HG02610 (cell line): ENCODE results near the gene ARPC4.
"Not testable (repeated sequence)": the region's sequence is repeated elsewhere in the genome, so short reads cannot be mapped to it uniquely, and the experiment has no call there.

Experiments
- ATAC-seq: cut with Tn5 transposase; IDR thresholded peaks from one replicate; pipeline ENCODE4 v1.9.1; 2021; ENCODE audit warnings: mild to moderate bottlenecking, moderate library complexity; ENCODE audit not compliant: unreplicated experiment

Gene ARPC4

DNA sequence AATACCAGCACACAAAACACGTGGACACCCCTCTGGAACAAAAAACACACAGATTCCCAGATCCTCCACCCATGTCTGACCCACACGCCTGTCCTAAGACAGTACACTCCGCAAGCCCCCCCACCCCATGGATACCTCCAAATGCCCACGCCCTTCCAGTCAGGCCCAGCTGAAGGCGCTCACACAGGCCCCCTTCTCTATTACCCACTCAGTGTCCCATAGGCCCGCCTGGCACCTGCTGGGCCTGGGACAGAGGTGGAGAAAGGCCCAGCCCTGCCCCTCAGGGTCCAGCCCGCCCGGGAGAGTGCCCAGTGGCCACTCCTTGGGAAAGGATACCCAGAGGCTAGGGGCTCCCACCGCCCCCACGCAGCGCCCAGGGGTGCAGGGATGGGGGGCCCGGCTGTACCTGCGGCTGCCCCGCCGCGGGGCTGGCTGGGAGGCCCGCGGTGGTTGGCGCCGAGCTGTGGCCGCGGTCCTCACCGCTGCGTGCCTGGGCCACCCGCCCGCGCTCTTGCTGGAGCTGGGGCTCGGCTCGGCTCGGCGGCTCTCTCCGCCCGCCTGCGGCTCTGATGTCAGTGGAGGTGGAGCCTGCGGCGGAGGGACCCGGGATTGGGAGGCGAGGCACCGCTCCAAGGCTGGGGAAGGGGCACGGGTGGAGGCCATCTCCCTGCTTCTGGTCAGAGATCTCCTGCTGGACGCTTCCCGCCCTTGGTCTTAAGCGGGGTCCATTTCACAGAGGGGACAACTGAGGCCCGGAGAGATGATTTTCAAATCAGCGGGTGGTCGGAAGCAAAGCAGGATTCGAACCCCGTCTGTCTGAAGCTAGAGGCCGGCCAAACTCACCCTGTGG is 23.2 kb upstream of the ARPC4 start, which contains the start of gene CAMK1:
Gene CAMK1 (minus strand): TSS at position 522 of the 850 bp plus-strand sequence. CDS start 2,198 bp downstream, outside the sequence.
- peak; percentile 71 for ATAC-seq

DNA sequence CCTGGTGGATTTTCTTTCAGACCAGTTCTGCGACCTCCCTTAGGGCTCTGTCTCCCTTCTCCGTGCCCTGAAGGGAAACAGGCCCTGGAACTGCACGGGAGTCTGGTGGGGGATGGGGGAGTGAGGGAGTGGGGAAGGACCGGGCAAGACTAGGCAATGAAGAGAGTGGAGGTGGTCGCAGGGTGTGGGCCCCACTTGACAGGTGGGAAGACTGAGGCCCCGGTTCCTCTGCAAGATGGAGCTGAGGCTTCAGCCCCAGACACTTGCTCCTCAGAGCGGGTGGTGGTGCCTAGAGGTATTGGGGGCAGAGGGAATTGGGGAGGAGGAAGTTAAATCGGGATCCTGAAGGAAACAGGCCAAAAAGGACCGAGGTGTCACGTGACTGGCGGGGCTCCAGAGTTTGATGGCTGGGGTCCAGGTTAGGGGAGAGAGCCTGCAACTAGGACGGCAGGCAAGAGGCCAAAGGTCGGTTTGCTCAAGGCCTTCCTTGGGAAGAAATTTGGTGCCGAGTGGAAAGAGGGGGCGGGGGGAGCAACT is 22.5 kb upstream of the ARPC4 start:
- no peak for ATAC-seq

DNA sequence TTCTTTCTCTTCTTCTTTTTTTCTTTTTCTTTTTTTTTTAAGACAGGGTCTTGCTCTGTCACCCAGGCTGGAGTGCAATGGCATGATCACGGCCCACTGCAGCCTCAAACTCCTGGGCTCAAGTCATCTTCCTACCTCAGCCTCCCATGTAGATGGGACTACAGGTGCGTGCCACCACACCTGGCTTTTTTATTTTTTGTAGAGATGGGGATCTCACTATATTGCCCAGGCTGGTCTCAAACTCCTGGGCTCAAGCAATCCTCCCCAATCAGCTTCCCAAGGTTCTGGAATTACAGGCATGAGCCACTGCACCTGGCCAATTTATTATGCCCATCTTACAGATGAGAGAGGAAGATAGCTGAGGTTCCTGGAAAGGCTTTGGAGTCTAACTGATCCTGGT is 21.9 kb upstream of the ARPC4 start:
- not testable (repeated sequence) for ATAC-seq

DNA sequence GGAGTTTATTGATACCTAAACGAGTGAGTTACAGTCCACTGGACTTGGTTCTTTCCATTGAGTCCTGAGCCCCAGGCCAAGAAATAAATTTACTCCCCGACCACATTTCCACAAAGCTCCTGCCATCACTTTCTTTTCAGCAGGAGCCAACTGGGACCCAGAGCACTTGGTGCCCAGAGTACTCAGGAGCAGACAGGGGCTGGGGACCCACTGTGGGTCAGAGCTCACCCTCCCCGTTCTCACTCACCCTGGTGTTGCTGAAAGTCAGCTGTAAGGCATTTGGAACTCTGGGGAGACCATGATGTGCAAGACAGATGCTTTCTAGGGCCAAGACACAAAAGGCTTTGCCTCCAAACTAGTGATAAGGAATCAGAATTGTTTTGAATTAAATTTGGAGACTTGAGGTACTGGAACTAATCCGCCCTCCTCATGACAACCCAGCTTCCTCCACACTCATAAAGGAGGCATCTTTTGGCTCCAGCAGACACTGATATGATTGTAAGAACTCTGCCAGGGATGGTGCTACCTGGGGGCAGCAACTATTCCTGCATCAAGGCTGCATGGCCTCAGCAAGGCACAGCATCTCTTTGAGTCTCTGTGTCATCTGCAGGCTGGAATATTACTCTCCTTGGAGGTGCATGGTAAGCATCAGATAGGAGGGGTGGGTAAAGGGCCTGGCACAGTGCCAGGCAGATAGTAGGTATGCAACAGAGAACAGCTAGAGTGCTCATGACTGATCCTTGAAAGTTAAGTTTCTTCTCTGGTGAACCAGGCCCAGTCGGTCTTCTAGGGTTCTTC is 15.8 kb upstream of the ARPC4 start:
- ATAC-seq: no peak

DNA sequence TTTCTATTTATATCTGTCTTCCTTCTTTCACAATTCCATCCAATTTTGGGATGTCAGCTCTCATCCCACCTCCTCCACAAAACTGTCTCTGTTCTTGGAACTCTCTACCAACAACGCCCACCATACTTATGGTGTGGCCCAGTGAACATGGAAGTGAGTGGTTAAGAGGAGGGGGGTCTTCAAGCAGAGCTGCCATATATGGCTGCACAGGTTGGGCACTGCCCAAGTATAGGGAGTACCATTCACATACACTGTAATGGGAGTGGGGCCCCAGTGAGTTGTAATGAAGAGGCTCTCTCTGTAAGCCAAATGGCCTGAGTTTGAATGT is 15.2 kb upstream of the ARPC4 start:
- no peak for ATAC-seq

DNA sequence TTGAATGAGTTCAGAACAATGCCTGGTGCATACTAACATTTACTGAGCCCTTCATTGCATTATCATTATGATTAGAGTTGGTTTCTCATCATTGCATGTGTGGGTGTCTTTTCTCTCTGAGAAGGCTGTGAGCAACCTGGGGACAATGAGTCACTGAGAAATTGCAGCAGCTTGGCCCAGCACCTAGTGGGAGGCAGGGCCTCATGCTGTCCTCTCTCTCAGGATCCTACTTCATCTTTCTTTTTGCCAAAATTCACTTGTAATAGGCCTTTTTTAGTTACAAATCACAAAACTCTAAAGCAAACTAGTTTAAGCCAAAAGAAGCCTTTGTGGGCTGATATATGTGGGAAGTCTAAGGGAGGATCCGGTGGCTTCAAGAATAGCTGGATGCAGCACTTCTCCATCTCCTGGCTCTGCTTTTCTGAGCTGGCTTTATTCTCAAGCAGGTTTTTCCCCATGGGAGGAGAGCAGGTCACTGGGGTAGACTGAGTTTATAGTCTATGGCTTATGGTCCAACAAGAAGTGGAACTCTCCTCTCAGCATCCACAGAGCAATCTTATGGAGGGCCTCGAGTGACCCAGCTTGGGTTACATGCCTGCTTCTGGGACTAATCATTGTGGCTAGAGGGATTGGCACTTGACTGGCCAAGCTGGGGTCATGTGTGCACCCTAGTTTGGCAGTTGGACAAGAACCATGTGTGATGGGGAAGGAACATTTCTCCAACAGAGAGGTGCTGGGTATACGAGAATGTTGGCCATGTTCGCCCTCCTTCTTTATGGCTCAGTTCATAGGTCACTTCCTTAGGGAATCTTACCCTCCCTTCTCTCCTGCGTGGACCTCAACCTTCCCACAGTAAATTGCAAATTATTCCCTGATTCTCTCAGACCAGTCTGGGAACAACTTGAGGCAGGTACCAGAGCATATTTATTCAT is 14.5 kb upstream of the ARPC4 start:
- no peak for ATAC-seq

DNA sequence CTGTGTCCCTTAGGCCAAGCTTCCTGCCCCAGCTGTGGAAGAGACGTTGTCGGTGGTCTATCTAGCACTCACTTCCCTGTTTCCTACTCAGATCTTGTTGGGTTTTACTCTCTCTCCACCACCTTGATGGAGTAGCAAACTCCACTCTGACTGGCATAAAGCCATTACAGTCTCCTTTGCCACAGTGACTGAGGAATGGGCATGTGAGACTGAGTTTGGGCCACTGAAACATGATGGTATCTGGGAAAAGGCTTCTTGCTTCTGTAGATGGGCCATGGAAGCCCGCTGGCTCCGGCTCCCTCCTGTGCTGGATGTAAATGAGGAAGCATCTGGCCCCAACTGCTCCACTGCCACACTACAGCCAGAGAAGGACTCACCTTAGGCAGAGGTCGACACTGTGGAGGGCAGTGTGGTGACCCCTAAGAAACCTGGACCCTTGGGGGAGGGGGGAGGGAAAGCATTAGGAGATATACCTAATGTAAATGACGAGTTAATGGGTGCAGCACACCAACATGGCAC is 13.7 kb upstream of the ARPC4 start:
- ATAC-seq: no peak

DNA sequence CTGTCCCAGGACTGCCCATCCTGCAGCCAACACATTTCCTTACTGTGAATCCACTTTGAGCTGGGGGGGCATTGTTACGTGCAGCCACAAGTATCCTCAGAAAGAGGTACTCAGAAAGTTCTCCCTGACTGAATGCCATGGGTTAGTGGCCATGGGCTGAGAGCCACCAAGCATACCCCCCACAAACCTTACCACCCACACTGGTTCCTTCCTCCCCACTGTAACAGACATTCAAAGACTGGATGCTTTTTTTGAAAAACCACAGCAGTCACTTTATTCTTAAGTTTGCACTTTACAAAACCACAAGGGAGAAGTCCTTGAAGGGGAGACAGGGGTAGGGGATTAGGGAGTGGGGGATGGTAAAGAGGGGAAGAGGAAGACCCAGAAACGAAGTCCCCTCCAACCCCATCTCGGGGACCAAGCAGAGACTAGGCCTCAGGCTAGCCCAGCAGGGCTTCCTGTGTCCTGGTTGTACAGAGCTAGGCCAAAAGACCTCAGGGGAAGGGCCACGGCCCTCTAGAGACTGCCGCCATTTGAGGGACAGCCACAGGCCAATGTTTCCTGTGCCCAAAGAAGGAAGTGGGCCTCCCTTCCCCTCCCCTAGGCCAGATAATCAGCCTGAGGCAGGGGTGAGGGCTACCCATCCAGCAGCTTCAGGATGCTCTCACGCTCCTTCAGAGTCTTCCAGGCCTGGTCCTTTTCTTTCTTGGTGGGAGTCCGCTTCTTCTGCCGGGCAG is 13.0 kb upstream of the ARPC4 start:
- ATAC-seq: peak; percentile 51

DNA sequence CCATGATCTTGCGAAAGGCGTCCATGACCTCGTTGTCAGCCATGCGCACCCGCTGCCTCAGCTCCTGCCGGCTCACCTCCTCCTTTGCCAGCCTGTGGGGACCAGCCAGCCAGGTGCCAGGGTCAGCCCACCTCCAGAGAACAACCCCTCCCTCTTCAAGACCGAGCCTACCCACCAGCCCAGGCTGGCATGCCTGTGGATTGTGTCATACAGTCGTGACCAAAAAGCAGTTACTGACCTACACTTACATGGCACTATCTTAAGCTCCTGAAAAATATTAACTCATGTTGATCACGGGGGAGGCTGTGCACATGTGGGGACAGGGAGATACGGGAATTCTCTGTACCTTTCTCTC is 12.4 kb upstream of the ARPC4 start:
- no peak for ATAC-seq

DNA sequence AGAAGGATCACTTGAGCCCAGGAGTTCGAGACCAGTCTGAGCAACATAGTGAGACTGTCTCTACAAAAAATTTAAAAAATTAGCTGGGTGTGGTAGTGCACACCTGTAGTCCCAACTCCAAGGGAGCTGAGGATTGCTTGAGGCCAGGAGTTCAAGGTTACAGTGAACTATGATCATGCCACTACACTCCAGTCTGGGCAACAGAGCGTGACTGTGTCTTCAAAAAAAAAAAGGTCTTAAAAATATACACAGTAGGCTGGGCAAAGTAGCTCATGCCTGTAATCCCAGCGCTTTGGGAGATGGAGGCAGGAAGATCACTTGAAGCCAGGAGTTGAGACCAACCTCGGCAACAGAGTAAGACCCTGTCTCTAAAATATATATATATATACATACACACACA is 12.0 kb upstream of the ARPC4 start:
- no peak for ATAC-seq

DNA sequence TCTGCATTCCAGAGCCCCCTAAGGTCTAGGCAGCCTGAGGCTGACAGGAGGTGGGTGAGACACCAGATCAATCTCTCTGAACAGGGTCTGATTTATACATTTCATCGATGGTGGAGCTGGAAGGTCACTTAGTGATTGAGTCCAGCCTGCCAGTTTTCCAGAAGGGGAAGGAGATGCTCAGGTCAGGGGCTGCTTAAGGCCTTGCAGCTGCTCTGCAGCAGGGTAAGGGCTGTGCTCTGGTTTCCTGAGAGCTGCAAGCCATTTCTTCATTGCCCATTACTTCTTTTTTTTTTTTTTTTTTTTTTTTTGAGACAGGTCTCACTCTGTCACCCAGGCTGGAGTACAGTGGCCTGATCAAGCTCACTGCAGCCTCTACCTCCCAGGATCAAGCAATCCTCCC is 11.3 kb upstream of the ARPC4 start:
- ATAC-seq: no peak

DNA sequence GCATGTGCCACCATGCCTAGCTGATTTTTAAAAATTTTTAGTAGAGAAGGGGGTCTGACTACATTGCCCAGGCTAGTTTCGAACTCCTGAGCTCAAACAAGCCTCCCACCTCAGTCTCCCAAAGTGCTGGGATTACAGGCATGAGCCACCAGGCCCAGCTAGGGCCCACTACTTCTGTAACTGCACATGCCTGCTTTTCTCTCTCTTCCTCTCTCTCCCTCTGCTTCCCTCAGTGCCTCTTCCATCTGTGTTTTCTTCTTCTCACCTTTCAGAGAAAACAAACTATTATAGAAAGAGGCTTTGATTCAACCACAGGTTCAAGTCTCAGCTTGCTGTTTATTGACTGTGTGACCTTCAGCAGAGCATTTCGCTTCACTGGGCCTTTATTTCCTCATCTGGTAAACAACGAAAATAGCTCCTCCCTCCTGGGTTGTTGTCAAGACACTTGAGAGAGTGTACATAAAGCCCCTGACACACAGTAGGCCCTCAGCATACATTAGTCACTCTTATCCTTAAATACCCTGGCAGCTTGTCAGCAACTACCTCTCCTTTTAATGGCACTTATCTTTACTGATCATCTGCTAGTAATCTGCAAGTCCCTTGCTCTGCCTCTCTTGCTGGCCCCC is 10.8 kb upstream of the ARPC4 start:
- no peak for ATAC-seq

DNA sequence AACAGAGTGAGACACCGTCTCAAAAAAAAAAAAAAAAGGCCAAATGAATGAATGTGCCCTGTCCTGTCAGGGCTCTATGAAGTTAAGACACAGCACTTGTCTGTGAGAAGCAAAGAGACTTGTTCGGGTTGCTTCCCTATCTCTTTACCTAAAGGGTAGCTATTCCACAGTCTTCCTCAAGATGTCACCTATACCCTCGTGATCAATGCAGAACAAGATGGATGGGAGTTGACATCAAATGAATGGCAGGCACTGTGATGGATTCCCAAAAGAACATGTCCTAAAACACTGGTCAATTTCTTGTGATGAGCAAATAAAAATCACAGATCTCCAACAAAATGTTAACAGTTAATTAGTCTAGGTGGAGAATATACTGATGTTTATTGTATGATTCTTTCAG is 10.1 kb upstream of the ARPC4 start:
- ATAC-seq: no peak

DNA sequence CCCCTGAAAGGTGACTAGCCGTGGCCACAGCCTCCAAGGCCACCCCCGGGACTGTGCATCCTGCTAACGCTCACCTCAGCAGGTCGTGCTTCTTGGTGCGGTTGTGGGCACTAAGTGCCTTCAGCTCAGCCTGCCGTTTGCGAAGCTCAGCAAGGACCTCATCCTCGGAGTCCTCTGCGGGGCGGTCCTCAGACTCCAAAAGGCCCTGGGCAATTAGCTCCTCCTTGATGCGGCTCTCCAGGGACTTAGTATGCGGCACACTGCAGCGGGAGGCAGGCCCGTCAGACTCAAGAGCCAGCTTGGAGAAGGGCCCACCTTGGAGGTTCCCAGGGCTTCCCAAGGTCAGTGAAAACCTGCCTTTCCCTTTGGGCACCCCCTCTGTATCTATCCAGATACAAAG is 8.9 kb upstream of the ARPC4 start:
- no peak for ATAC-seq

DNA sequence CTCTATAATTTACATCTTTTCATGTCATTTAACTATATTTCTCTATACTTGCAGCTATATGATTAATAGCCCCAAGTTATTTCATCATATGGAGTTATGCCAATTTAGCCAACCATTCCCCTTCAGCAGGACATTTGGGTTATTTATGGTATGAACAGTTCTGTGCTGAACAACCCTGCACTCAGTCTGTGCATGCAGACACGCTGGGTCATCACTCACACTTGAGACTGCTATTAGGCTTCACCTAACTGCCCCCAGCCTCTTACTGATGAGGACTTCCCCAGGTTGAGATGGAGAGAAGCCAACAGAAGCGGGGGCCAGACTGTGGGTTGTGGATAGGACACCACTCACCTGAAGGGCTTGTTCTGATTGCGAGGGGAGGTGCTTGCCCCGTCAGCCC is 7.9 kb upstream of the ARPC4 start:
- ATAC-seq: no peak

DNA sequence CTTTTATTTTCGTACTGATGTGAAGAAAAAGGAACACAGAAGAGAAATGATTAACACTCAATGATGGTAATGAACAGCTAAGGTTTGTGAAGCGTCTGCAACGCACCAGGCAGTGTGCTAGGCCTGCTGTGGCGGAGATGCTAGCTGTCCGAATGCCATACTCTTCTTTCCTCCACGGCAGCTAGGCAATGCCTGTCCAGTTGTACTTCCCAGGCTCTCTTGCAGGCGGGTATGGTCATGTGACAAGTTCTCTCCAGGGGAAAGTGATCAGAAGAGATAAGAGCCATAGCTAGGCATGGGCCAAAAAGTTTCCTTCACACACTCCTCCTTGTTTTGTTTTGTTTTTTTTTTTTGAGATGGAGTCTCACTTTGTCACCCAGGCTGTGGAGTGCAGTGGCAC is 7.3 kb upstream of the ARPC4 start:
- no peak for ATAC-seq

DNA sequence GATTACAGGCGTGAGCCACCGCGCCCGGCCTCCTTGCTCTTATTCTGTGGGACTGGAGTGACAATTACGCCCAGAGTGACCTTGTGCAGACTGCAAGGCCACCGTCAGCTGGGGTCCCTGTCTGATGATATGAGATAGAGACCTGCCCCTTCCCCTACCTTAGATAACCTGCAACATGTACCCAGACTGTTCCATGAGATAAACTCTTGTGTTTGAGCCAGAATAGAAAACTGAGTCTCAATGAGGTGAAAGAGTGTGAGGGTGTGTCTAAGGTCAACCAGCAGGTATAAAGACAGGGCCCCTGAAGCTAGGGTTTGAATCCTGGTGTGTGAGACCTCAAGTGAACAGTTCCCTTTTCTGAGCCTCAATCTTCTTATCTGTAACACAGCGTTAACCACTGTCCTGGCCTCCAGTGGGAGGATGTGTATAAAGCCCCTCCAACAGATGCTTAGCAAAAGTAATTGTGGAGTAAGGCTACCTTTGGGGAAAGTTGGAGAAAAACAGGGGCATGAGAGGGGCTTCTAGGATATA is 6.6 kb upstream of the ARPC4 start:
- ATAC-seq: no peak

DNA sequence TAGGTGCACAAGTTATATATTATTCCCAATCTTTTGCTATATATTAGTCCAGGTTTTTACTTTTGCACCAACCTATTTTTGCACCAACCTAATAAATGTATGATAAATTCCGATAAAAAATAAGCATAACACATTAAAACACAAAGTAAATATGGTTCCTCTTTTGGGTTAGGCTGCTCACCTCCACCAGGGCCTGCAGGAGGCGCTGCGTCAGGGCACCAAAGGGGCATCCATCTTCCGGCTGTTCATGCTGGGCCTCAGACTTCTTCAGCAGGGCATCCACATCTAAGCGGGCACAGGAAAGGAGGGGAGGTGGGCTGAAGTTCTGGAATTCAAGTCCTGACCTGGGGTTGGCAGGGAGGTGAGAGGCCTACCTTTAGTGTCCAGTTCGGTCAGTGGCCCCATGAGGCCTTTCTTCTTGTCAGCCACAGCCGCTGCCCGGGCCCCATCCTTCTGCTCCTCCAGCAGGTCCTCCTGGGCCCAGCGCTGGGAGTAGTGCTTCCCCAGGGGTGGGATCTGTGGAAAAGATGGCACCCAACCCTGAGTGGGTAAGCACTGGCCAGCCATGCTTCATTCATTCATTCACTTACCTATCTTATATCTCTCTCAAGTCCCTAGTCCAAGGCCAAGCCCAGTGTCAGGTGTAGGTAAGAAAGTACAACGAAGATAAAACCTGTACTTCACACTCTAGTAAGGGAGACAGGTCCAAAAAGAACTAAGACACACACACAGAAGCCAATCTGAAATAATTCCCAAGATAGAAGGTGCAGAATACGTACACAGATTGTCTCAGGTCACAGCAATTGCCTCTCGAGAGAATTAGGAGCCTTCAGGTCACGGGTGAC is 5.8 kb upstream of the ARPC4 start:
- ATAC-seq: no peak
